GM19463 (cell line): ENCODE data around the gene PLXNA4.

ENCODE experiments used
- ATAC-seq: cut with Tn5 transposase; IDR thresholded peaks from one replicate; pipeline ENCODE4 v1.9.1; 2021; ENCODE audit warnings: mild to moderate bottlenecking, moderate library complexity; ENCODE audit not compliant: unreplicated experiment

Gene PLXNA4

DNA sequence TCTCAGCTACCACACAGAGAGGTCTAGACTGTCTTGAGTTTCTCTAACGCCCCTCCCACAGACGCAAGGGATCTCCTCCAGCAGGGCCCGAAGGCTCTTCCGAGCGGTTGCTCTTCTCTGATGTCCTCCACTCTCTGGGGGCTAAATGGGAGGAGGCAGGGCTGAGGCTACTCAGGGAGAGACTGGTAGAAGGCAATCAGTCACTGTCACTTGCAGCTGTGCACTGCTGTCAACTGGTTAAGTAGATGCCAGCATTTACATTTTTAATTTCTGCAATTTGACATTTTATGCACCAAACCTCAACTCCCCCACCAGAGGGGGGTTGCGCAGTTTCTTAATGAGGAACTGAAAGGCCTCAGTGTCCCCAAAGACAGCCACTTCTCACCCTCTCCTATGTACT lies 442.8 kb downstream of the PLXNA4 start:
- no peak for ATAC-seq

- no peak for ATAC-seq
Observed at GRCh38 chr7:132131196-132131595, 445.1 kb downstream of the PLXNA4 start.

- no peak for ATAC-seq
Observed at GRCh38 chr7:132130497-132130896, 445.8 kb downstream of the PLXNA4 start.

GRCh38 chr7:132125872-132126595 lies 450.2 kb downstream of the PLXNA4 start:
- no peak for ATAC-seq

- no peak for ATAC-seq
Observed at GRCh38 chr7:132125096-132125495, 451.2 kb downstream of the PLXNA4 start.

GRCh38 chr7:132124575-132124974 lies 451.7 kb downstream of the PLXNA4 start:
- ATAC-seq = no peak

DNA sequence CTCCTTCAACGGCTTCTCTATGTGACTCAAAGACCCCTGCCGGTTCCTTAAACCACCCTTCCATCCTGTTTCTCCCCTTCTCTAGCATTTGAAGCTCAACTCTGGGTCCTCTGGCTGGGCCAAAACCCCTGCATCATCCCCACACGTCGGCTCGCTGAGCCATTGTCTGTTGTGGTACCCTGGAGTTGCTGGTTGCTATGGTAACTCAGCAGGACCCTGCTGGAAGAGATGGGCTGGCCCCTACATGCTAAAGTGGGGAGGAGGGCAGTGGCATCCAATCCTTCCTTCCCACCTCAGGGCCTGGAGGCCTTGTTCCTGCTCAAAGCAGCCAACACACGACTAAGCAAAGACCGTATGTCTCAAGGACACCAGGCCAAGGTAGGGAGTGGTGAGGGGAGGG lies 452.5 kb downstream of the PLXNA4 start:
- no peak for ATAC-seq

- no peak for ATAC-seq
Observed at GRCh38 chr7:132122901-132123300, 453.4 kb downstream of the PLXNA4 start.

- ATAC-seq = no peak
Observed at GRCh38 chr7:132121987-132122386, 454.3 kb downstream of the PLXNA4 start.

- ATAC-seq = no peak
Observed at GRCh38 chr7:132118641-132119040, 457.6 kb downstream of the PLXNA4 start.

GRCh38 chr7:132117636-132118035 lies 458.6 kb downstream of the PLXNA4 start:
- no peak for ATAC-seq

DNA sequence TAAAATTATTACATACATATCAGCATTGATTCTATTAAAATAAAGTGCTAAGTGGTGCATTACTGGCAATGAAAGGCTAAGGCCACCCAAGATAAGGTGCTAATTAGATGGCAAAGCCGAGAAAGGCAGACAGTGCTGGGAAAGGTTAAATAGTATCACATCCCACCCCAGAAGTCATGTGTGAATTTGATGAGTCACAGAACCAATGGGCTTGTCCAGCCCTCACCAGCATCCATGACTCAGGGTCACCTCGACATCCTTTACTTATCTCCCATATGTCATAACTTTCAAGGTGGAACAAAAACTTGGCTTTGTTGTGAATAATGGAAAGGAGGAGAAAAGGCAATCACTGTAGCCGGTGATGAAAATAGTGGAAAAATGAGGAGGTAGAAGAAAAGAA lies 459.1 kb downstream of the PLXNA4 start:
- ATAC-seq = no peak

DNA sequence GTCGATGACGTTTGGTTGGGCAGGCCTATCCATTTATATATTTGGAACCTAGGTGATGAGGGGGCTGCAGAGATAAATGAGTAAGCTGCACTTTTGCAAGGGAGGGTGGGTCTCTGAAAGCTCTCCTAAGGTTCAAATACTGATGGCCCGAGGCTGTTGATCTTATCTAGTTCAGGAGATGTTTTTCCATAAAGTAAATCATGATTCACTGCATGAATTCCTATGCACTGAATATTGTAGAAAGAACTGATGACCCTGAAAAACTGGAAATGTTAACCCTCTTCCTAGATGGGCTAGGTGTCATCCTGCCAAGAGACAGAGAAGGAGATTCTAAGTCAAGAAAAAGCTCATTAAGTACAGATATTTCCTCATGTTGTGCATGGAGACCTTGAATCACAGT lies 459.9 kb downstream of the PLXNA4 start:
- ATAC-seq = no peak

DNA sequence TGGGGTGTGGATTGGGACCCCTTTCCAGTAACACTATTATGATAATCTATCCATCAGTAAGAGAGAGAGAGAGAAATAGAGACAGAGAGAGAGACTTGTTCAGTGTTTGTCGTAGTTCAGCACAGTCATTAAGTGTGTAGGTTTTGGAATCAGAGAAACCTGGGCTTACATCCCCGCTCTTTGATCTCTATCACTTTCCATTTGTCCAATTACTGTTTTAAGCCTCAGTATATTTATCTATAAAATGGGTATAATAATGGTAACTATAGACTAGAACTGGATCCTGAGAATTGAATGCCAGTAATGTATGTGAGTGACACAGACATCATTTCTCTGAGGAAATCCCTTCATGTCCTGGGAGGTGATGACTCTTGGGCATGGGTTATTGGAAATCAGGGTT lies 460.5 kb downstream of the PLXNA4 start:
- no peak for ATAC-seq

DNA sequence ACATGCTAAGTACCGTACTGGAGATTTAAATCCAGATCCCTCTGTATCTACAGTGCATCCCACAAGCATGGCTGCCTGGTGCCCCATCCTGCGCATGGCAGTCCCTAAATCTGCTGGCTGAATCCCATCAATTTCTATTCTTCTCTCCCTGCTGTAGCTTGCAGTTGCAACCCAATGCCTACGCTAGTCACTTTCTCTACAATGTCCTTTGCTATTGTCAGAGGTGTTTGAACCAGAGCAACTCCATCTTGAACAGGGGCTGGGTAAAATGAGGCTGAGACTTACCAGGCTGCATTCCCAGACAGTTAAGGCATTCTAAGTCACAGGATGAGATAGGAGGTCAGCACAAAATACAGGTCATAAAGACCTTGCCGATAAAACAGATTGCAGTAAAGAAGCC lies 461.2 kb downstream of the PLXNA4 start:
- no peak for ATAC-seq

DNA sequence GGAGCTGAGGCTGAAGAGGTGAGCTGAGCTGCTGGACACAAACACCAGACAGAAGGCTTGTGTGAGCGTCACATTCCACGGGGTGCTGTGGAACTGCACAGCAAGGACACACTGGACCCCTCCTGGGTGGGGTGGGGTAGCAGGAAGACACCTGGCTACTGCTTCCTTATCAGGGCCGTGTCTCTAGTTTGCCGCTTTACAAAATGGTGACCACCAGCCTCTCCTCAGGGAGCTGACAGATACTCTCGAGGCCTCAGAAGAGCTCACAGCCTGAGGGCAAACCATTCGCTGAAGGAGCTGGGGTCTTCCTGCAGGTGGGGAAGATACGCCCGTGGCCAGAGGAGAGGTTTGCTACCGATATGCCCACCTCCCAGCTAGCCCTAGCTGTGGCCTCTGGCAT lies 461.9 kb downstream of the PLXNA4 start:
- no peak for ATAC-seq

- ATAC-seq = no peak
Observed at GRCh38 chr7:132113536-132114371, 462.5 kb downstream of the PLXNA4 start.

DNA sequence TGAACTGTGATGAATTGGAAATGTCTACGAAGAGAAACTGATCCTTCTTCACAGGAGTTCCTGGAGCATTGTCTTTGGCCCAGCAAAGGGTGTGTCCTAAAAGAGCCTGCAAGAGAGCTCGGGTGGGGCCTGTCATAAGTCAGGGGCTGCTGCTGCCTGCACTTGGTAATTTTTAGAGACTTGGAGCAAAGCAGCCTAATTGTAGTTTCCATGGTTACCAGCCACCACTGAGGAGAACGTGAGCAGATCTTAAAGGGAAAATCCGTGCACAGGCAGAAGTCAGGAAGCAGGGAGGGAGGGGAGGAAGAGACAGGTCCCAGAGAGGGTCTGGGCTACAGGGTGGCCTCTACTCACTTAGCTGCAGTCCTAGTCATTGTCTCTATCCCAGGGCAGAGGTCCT lies 463.6 kb downstream of the PLXNA4 start:
- ATAC-seq = no peak

GRCh38 chr7:132112106-132112505 lies 464.2 kb downstream of the PLXNA4 start:
- no peak for ATAC-seq

- ATAC-seq = no peak
Observed at GRCh38 chr7:132110692-132111091, 465.6 kb downstream of the PLXNA4 start.

- ATAC-seq = no peak
Observed at GRCh38 chr7:132109769-132110168, 466.5 kb downstream of the PLXNA4 start.

DNA sequence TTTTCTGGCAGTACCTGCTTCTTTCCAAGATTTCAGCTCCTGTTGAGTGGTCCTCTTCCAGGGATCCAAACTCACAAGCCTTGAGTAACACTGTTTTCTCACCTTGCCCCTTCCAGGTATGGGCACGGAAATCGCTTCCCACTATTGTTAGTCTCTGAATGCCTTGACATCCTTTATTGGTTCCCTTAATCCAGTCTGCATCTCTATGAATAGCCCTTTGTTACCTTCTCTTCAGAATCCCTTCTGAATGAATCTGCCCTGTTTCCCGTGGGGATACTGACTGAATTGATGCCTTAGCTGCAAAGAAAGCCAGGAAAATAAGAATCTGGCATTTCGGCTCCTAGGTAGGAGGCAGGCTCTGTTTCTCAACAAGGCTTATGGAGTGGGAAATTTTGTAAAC lies 467.7 kb downstream of the PLXNA4 start:
- ATAC-seq = no peak
